ENCODE results near the gene PRDM11.

Gene PRDM11

GRCh38 chr11:45146072-45147016, at the start of gene PRDM11:
PRDM11 (plus strand) TSS chr11:45146639; CDS start chr11:45181767, 35,128 bp downstream.
- peak; percentile 54 to 86 for DNase-seq
- peak in 1 of 2 experiments; percentile 11 for TF ChIP-seq CTCF (IDR thresholded peaks at IDR 0.05)
- H3K27me3 ChIP-seq: peaks cover 0 to 2% of the 10 kb centered on the region in 2 donors

GRCh38 chr11:45097721-45098493, 48.5 kb upstream of the PRDM11 start:
- no peaks in the 10 kb centered on the region for H3K9me3 ChIP-seq
- peak in 1 of 2 donors; percentile 61 for DNase-seq
- H3K36me3 ChIP-seq: no peaks in the 10 kb centered on the region
- peaks cover 0 to 32% (median 18%) of the 10 kb centered on the region in 4 donors for H3K4me1 ChIP-seq
- no peak overlapping the region for H3K4me3 ChIP-seq
- intact Hi-C loops (cut with DNase I; ENCODE audit: low total_unique reads): loop anchor here (5.0 kb wide), 1 partner anchor 151 kb away; no protein-coding TSS in a partner anchor
- TF ChIP-seq CTCF (IDR thresholded peaks at IDR 0.05): peak in 1 of 2 experiments; percentile 17
- peaks cover 0 to 6% of the 10 kb centered on the region in 2 donors for H3K27me3 ChIP-seq
- H3K27ac ChIP-seq: no peak overlapping the region

More at GRCh38 chr11:45146072-45147016, at the start of gene PRDM11:
- H3K9me3 ChIP-seq: no peaks in the 10 kb centered on the region
- peaks cover 0 to 26% (median 23%) of the 10 kb centered on the region in 4 donors for H3K4me1 ChIP-seq
- no peaks in the 10 kb centered on the region for H3K36me3 ChIP-seq
- intact Hi-C loops (cut with DNase I; ENCODE audit: low total_unique reads): loop anchor here (1.0 to 10.0 kb wide), 2 partner anchors 34 to 68 kb away; no protein-coding TSS in a partner anchor
- H3K4me3 ChIP-seq: peak within 1 kb of the TSS; percentile 74
- peak within 1 kb of the TSS; percentile 97 to 100 for H3K27ac ChIP-seq

- H3K9me3 ChIP-seq: no peaks in the 10 kb centered on the region
- H3K4me3 ChIP-seq: no peak overlapping the region
- H3K4me1 ChIP-seq: peaks cover 0 to 26% (median 15%) of the 10 kb centered on the region in 4 donors
- intact Hi-C loops (cut with DNase I; ENCODE audit: low total_unique reads): loop anchor here (5.0 kb wide), 1 partner anchor 152 kb away; no protein-coding TSS in a partner anchor
- H3K36me3 ChIP-seq: no peaks in the 10 kb centered on the region
- no peak for TF ChIP-seq CTCF (IDR thresholded peaks at IDR 0.05)
- DNase-seq: no peak
- H3K27me3 ChIP-seq: peaks cover 0 to 6% of the 10 kb centered on the region in 2 donors
- no peak overlapping the region for H3K27ac ChIP-seq
These were observed 47.5 kb upstream of the PRDM11 start for GRCh38 chr11:45098929-45099328.

GRCh38 chr11:45100339-45100738, 46.1 kb upstream of the PRDM11 start:
- Histone ChIP-seq H3K27ac (no peak overlapping the region), H3K4me3 (no peak overlapping the region), H3K36me3 (no peaks in the 10 kb centered on the region), H3K9me3 (no peaks in the 10 kb centered on the region), H3K4me1 (peaks cover 0 to 26% (median 13%) of the 10 kb centered on the region in 4 donors), H3K27me3 (peaks cover 0 to 7% of the 10 kb centered on the region in 2 donors)
- intact Hi-C loops (cut with DNase I; ENCODE audit: low total_unique reads): no loop called here
- TF ChIP-seq CTCF (IDR thresholded peaks at IDR 0.05): no peak
- DNase-seq: no peak

GRCh38 chr11:45102361-45102809, 44.1 kb upstream of the PRDM11 start:
- Histone ChIP-seq H3K36me3 (no peaks in the 10 kb centered on the region), H3K4me1 (peaks cover 0 to 25% (median 12%) of the 10 kb centered on the region in 4 donors), H3K27ac (no peak overlapping the region), H3K27me3 (peaks cover 0 to 14% of the 10 kb centered on the region in 2 donors), H3K9me3 (no peaks in the 10 kb centered on the region), H3K4me3 (no peak overlapping the region)
- intact Hi-C loops (cut with DNase I; ENCODE audit: low total_unique reads): no loop called here
- no peak for DNase-seq
- TF ChIP-seq CTCF (IDR thresholded peaks at IDR 0.05): no peak
